Skeletal muscle tissue (tissue), 4 donors: ENCODE data around the gene TMEM131L. TPM values are rescaled to one million over a fixed set of nuclear protein-coding genes. Genes with fewer than 3 reads are reported as not detected.
"Not testable (repeated sequence)": the region's sequence is repeated elsewhere in the genome, so short reads cannot be mapped to it uniquely, and the experiment has no call there.

Experiments
- H3K27ac ChIP-seq: one replicate; pipeline ENCODE4 v1.7.0; 2013; ENCODE audit warnings: mild to moderate bottlenecking, low read depth, low read length, inconsistent platforms
- H3K27me3 ChIP-seq, 3 donors: one replicate each; pipeline ENCODE4 v1.7.0; 2013; ENCODE audit warnings: low read length in 3 of 3; ENCODE audit not compliant: control insufficient read depth in 3 of 3, insufficient read depth in 3 of 3
- H3K36me3 ChIP-seq, 3 donors: one replicate each; pipeline ENCODE4 v1.7.0; 2013; ENCODE audit warnings: low read length in 3 of 3; ENCODE audit not compliant: control insufficient read depth in 3 of 3, insufficient read depth in 3 of 3
- H3K4me1 ChIP-seq, 3 donors: one replicate each; pipeline ENCODE4 v1.7.0; 2013; ENCODE audit warnings: low read length in 3 of 3, mild to moderate bottlenecking in 3 of 3; ENCODE audit not compliant: control insufficient read depth in 3 of 3, insufficient read depth in 3 of 3
- H3K4me3 ChIP-seq, 3 donors: one replicate each; pipeline ENCODE4 v1.7.0; 2013; ENCODE audit warnings: low read length in 3 of 3
- H3K9ac ChIP-seq, 3 donors: one replicate each; pipeline ENCODE4 v1.7.0; 2013; ENCODE audit warnings: low read length in 3 of 3, mild to moderate bottlenecking in 3 of 3, moderate library complexity in 2 of 3, low read depth in 1 of 3
- H3K9me3 ChIP-seq, 3 donors: one replicate each; pipeline ENCODE4 v1.7.0; 2013; ENCODE audit warnings: low read length in 3 of 3; ENCODE audit not compliant: control insufficient read depth in 3 of 3
- total RNA-seq: library from RNA; depleted of rRNA; stranded (reverse); fragments of >200 nt; gene quantifications from one replicate; pipeline ENCODE4 v1.2.3, GENCODE V29; 2014
- donor health status: Osteomylitis.

TMEM131L gene
- total RNA-seq, 1 donor from 2014 or later: 69.4 TPM

DNA sequence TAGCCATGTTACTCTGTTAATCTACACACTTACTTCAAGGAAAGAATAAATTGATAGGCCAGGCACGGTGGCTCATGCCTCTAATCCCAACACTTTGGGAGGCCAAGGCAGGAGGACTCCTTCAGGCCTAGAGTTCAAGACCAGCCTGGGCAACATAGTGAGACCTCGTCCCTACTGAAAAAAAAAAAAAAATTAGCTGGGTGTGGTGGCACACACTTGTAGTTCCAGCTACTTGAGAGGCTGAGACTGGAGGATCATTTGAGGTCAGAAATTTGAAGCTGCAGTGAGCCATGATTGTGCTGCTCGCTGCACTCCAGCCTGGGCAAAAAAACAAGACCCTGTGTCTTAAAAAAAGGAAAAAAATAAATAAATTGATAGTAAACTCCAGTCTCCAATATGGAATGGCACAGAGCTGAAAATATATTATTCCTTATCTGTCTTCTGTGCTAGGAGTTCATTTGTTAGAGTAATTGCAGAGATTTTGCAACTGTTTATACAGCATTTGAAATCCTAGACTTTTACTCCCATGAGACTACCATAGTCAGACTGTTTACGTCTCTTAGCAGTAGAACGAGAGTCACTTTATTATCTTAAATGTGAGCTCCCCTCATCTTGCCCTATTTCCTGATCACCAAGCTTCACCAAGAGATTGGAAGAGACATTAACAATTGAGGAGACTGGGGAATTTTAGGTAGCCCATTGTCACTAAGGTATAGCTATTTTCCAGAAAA lies 18.8 kb upstream of the TMEM131L start:
- Histone ChIP-seq H3K4me1 (peaks cover 6 to 9% (median 8%) of the 10 kb centered on the region in 3 donors), H3K9me3 (no peaks in the 10 kb centered on the region), H3K9ac (peak overlapping the region in 2 of 3 donors; percentile 16 to 57), H3K27me3 (no peaks in the 10 kb centered on the region), H3K36me3 (no peaks in the 10 kb centered on the region), H3K27ac (peak overlapping the region; percentile 28), H3K4me3 (peak overlapping the region in 1 of 3 donors; percentile 39)

- Histone ChIP-seq H3K9me3 (no peaks in the 10 kb centered on the region), H3K27ac (peak overlapping the region; percentile 28), H3K9ac (peak overlapping the region; percentile 16 to 57 (median 26)), H3K36me3 (no peaks in the 10 kb centered on the region), H3K4me3 (peak overlapping the region; percentile 37 to 70 (median 39)), H3K4me1 (peaks cover 6 to 9% (median 8%) of the 10 kb centered on the region in 3 donors), H3K27me3 (no peaks in the 10 kb centered on the region)
These were observed 18.0 kb upstream of the TMEM131L start for GRCh38 chr4:153448003-153448731.

GRCh38 chr4:153449338-153449737 lies 16.8 kb upstream of the TMEM131L start:
- Histone ChIP-seq H3K36me3 (no peaks in the 10 kb centered on the region), H3K4me3 (no peak overlapping the region), H3K27me3 (no peaks in the 10 kb centered on the region), H3K9me3 (no peaks in the 10 kb centered on the region), H3K4me1 (peaks cover 6 to 9% (median 8%) of the 10 kb centered on the region in 3 donors), H3K9ac (no peak overlapping the region), H3K27ac (no peak overlapping the region)

DNA sequence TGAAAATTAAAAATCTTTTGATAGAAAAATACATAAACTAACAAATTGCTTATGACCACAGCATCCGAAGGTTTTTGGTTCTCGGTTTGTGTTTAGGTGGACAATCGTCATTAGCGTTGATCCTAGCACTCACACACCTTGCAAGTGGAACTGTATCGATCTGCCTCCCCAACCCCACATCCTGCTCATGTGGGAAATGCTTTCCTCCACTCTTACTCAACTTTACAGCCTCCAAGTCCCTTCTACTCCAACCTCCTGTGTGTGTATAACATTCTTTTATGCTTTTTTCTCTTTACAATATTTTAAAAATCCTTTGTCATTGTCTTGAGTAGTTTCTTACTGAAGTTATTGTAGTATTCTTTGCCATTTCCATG lies 15.6 kb upstream of the TMEM131L start:
- Histone ChIP-seq H3K27ac (no peak overlapping the region), H3K4me1 (peaks cover 6 to 9% (median 8%) of the 10 kb centered on the region in 3 donors), H3K9me3 (no peaks in the 10 kb centered on the region), H3K9ac (no peak overlapping the region), H3K27me3 (no peaks in the 10 kb centered on the region), H3K36me3 (no peaks in the 10 kb centered on the region), H3K4me3 (no peak overlapping the region)

- not testable (repeated sequence) for H3K4me3 ChIP-seq, H3K9ac ChIP-seq, H3K36me3 ChIP-seq, H3K4me1 ChIP-seq, H3K27me3 ChIP-seq, H3K9me3 ChIP-seq, H3K27ac ChIP-seq
These were observed 15.0 kb upstream of the TMEM131L start for GRCh38 chr4:153451145-153451544.

DNA sequence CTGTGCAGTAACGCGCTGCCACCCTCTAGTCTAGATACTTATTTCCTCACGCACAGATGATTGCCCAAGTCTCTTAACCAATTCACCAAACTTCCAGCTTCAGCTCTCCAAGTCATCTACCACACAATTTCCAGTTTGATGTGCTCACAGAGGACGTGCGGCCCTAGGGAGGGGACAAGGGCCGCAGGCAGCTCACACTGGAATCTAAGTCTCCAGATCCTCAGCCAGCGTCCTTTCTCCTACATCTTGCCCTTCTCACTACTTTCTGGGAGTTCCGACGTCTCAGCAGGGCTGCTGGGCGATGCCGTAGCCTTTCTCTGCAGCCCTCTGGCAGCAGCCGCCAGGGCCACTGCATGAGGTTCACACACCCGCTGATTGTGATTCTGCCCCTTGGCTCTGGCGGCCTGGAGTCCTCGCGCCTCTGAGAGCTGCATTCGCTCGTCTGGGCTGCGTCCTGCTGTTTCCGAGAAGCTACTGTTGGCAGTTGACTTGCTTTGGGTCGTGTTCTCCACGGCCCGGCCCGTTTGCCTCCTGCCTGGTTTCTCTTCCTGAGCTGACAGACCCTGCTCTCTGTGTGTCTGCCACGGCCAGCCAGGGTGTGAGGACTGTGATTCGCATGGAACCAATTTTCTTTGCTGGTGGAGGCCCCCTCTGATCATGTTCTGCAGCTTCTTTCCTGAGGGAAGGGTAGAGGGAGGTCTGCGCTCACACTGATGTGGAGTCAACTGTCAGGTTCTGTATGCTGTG lies 14.1 kb upstream of the TMEM131L start:
- Histone ChIP-seq H3K9me3 (no peaks in the 10 kb centered on the region), H3K4me1 (peaks cover 6 to 9% (median 8%) of the 10 kb centered on the region in 3 donors), H3K27me3 (no peaks in the 10 kb centered on the region), H3K36me3 (no peaks in the 10 kb centered on the region), H3K9ac (peak overlapping the region in 1 of 3 donors; percentile 33), H3K4me3 (no peak overlapping the region), H3K27ac (no peak overlapping the region)

DNA sequence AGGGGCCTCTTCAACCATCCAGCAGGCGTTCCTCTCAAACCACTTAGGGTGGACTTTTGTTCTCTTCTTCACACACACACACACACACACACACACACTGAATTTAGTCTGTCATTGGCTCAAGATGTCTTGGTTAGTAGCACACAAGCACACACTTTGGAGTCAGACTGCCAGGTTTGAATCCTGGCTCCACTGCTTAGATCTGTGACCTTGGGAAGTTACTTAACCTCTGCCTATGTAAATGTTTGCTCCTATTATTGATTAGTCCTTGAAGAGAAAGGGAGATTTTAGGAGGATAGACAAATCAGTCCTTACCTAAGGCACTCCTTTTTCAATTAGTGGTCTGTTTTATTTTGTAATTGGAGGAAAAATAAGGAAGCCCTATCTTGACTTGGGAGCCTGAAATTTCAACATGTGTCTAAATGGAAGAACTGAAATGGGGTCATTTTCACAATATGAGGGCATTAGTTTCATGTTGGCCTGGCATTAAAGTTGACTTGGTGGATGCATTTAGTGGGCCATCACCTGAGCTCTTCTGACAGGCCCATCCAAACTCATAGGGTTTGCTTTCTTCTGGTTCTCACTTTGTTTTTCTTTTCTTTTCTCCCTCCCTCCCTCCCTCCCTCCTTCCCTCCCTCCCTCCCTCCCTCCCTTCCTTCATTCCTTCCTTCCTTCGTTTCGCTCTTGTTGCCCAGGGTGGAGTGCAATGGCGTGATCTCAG lies 13.3 kb upstream of the TMEM131L start:
- H3K9me3 ChIP-seq: no peaks in the 10 kb centered on the region
- no peaks in the 10 kb centered on the region for H3K36me3 ChIP-seq
- H3K4me3 ChIP-seq: no peak overlapping the region
- no peak overlapping the region for H3K9ac ChIP-seq
- H3K27me3 ChIP-seq: no peaks in the 10 kb centered on the region
- peaks cover 6 to 8% (median 7%) of the 10 kb centered on the region in 3 donors for H3K4me1 ChIP-seq
- H3K27ac ChIP-seq: no peak overlapping the region

- H3K27me3 ChIP-seq: no peaks in the 10 kb centered on the region
- H3K4me1 ChIP-seq: peaks cover 2 to 5% (median 2%) of the 10 kb centered on the region in 3 donors
- no peak overlapping the region for H3K27ac ChIP-seq
- no peak overlapping the region for H3K4me3 ChIP-seq
- no peaks in the 10 kb centered on the region for H3K36me3 ChIP-seq
- H3K9ac ChIP-seq: no peak overlapping the region
- H3K9me3 ChIP-seq: no peaks in the 10 kb centered on the region
These were observed 12.8 kb upstream of the TMEM131L start for GRCh38 chr4:153453402-153453801.

- H3K27me3 ChIP-seq: no peaks in the 10 kb centered on the region
- H3K4me3 ChIP-seq: no peak overlapping the region
- H3K9ac ChIP-seq: no peak overlapping the region
These were observed 7.2 kb upstream of the TMEM131L start for GRCh38 chr4:153458969-153459368.

More at GRCh38 chr4:153458969-153459368, 7.2 kb upstream of the TMEM131L start:
- Histone ChIP-seq H3K9me3 (no peaks in the 10 kb centered on the region), H3K36me3 (no peaks in the 10 kb centered on the region), H3K27ac (no peak overlapping the region), H3K4me1 (peaks cover 0 to 3% (median 2%) of the 10 kb centered on the region in 3 donors)
